HPDE6-E6E7 (cell line): ENCODE measurements around the gene R3HDM1.
"Not testable (repeated sequence)": the region's sequence is repeated elsewhere in the genome, so short reads cannot be mapped to it uniquely, and the experiment has no call there.

Source experiments
- DNase-seq: peaks from one replicate; pipeline ENCODE4 v3.0.0; 2011; ENCODE audit warnings: missing footprints; ENCODE audit errors: extremely low spot score

Gene R3HDM1

DNA sequence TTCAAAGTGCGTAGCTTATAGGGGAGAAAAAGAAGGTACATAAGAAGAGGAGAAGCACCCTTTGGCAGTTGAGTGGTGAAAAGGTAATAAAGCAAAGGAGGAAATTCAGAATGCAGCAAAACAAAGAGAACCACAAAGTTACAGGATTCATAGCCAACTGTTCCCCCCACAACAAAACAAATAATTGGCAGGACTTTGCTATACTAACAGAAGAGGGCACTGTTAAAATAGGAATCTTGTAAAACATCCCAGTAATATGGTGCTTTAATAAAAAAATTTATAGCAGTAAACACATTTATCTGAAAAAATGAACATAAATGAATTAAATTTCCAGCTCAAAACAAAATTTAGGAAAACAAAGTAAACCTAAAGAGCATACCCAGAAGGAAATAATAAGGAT is 42.3 kb downstream of the R3HDM1 start:
- DNase-seq = no peak

GRCh38 chr2:135581282-135581681 is 50.0 kb downstream of the R3HDM1 start:
- DNase-seq = no peak

DNA sequence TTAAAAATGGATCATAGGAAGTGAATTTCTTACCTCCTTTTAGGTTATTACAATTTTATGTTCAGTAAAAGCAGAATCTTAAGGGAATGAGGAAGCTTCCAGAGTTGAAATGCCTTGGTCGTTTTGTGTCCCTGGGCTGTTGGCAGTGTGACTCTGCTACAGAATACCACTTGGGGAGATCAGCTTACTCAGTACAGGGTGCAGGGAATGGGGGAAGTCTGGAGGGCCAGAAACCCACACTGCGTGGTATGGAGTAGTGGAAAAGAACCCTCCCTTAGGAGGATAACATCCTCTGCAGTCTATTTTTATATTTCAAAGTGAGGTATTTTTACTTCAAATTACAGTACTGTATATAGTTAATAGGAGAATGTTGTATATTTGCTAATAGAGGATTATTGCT is 51.1 kb downstream of the R3HDM1 start:
- no peak for DNase-seq

DNA sequence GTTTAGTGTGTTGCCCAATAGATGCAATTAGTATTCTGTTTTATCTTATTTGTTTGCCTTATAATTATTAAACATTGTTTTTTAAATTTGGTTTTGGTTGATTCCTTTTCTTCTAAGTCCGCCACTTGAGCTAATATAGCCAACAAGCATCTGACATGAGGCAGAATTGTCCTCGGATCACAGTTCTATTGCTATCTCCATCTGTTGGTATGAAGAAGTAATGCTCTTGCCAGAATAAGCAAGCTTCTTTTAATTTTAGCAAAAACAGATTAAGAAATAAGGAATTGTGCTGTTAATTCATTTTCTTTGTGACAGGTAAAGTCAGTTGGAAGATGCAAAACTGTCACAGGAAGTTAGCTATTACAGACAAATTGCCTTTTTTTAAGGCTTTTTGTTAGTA is 54.3 kb downstream of the R3HDM1 start:
- DNase-seq = no peak

GRCh38 chr2:135586148-135586547 is 54.9 kb downstream of the R3HDM1 start:
- no peak for DNase-seq

DNA sequence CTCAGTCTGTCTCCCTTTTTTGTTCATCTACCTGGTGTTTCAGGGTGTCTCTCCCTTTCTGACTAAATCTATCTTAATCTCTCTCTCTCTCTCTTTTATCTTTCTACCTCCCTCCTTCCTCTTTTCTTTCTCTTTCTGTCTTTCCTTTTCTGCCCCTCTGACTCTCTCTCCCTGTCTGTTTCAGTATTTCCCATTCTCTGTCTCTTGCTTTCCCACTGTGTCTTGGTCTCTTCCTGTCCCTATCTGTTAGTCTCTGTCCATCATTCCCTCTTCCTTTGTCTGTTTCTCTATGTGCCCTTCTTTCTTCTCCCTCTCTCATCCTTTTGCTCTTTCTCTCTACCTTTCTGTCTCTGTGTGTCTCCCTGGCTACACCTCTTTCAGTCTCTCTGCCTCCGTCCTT is 56.7 kb downstream of the R3HDM1 start:
- DNase-seq = no peak

DNA sequence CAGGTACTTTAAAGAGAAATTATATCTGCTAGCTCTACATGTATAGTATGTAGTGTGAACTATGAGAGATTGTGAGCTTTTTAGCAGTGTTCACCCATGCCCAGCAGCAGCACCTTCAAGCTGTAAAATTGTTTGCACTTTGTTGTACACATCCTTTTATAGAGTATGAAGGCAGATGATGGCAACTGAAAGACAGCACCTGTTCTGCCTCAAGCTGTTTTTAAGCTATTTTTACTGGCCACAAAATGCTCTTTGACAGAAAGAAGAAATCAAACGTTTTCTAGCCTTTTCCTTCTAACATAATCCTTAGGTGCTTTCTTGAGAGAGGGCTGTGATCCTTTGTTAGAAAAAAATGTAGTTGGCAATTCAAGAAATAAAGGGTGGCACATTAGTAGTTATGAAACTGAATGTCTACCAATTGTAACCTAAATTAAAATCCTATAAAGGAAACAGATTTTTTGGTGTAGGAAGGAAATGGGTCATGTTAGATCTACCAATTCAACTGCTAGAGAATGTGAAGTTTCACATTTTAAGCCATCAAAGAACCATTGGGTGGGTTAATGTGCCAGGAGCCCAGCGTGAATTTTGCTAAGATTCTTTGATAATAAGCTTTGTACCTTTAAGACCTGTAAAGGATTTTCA is 59.5 kb downstream of the R3HDM1 start:
- no peak for DNase-seq

DNA sequence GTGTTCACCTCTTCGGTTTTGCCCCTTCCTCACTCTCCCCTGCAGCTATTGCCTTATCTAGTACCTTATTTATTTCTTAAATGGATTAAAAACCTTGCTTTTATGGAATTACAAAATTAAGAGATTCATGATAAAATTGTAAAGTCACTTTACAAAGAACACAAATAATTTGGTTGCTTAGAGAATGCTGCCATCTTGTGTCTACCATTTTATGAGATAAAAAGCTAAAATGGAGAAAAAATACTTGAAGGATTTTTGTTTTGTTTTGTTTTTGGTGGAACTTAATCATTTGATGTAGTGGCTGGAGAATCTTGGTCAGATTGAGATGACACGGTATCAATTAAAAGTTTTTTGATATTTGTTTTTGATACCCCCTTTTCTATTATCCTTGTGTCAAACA is 69.6 kb downstream of the R3HDM1 start:
- DNase-seq = no peak

DNA sequence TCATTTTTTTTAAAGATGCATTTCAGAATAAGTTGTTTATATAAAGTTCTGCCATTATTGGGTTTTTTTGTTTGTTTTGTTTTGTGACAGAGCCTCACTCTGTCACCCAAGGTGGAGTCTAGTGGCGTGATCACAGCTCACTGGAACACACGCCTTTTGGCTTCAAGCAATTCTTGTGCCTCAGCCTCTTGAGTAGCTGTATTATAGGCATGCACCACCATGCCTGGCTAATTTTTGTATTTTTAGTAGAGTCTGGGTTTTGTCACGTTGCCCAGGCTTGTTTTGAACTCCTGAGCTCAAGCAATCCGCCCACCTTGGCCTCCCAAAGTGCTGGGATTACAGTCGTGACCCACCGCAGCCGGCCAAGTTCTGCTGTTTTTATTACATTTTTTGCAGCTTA is 72.3 kb downstream of the R3HDM1 start:
- no peak for DNase-seq

DNA sequence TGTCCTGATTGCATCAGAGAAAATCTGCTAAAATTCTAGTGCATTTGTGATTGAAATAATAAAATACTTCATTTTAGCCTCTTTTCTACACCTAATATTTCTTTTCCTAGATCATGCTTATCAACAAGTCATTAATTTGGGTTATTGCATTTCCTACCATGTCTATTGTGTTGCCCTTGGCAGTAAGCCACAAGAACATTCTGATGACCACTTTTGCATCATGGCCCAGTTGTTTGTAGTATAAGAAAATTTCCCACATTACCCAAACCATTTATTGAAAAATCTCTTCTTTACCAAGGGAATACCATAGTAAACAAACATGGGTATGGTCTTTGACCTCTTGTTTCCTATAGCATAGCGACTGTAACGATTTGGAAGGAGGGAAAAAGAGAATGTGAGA is 76.3 kb downstream of the R3HDM1 start:
- DNase-seq = no peak

- no peak for DNase-seq
These were observed 81.0 kb downstream of the R3HDM1 start for GRCh38 chr2:135612319-135612718.

GRCh38 chr2:135615404-135615803 is 84.1 kb downstream of the R3HDM1 start:
- no peak for DNase-seq

GRCh38 chr2:135617501-135618015 is 86.3 kb downstream of the R3HDM1 start:
- DNase-seq = no peak

DNA sequence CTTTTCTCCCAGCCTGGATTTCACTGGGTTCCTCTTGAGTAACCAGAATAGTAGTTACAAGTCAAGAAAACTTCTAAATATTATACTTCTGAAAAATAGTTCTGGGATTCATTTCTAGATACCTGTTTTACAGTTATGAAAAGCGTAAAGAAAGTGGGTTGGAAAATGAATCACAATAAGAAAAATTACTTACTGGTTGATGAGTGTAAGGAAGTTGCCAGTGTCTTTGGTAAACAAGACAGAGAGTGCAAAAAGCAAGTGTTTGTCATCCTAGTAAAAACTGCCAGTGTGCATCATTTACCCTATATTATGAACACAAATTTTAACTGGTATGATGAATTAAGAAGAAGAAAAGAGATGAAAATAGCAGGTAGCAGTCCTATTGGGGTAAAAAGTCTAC is 88.9 kb downstream of the R3HDM1 start:
- no peak for DNase-seq

DNA sequence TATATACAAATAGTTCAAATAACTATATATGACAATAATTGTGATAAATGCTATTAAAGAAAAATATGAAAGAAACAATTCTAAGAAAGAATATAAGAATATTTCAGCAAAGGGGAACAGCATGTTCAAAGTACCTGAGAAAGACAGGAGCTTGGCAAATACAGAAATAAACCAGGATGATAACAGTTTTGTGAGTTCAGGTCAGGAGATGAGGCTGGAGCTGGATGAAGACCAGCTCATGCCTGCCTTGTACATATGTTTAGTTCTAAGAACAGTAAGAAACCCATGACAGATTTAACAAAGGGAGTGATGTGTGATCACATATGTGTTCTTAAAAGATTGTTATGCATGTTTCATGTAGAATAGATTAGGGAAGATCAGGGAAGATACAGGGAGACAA is 98.2 kb downstream of the R3HDM1 start:
- DNase-seq = no peak

DNA sequence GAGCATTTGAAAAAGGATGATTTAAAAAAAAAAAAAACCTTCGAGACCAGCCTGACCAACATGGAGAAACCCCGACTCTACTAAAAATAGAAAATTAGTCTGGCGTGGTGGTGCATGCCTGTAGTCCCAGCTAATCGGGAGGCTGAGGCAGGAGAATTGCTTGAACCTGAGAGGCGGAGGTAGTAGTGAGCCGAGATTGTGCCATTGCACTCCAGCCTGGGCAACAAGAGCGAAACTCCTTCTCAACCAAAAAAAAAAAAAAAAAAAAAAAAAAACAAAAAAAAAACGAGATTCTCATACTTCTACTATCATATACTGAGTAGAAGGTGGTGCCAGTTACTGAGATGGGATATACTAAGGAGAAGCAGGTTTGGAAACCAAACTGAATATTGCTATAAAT is 98.8 kb downstream of the R3HDM1 start:
- DNase-seq = not testable (repeated sequence)

- DNase-seq = no peak
These were observed 99.2 kb downstream of the R3HDM1 start for GRCh38 chr2:135630488-135630887.

DNA sequence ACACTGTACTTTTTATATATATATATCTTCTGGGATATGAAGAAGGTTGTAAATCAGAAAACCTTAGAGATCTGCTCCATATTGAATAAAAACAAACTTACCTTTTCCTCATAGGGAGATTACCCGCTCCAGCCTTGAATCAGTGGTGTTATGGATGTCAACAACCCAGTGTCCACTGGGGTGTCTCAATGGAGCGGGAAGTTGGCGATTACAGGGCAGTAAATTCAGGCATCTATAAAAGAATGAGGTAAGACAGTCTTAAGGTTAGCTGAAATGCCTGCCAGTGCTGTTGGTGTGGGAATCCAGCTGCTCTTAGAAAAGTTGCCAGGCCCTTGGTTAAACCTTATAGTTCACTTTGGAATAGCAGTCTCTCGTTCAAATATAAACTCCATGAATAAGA is 102.3 kb downstream of the R3HDM1 start:
- no peak for DNase-seq

DNA sequence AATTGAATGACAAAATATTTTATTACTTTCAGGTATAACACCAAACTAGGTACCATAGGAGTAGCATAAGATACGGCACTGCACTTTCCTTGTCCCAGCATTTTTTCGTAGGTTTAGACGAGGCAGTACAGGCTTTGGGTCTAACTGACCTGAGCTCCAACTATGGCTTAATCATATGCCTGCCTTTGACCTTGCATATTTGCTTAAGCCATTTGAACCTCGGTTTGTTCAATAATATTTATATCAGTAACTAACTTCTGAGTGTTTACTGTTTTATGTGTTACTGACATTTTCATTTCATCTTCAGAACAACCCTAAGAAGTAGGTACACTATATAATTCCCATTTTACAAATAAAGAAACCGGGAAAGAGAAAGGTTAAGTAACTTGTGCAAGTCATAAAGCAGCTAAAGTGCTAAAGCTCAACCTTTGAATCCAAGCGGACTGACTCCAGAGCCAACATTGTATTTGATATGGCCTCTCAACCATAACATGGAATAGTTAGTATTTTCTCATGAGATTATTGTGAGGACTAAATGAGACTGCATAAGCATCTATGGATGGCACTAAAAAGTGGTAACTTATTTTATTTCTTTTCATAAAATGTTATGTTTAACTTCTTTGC is 104.0 kb downstream of the R3HDM1 start:
- DNase-seq = no peak

GRCh38 chr2:135636982-135637381 is 105.7 kb downstream of the R3HDM1 start:
- no peak for DNase-seq

GRCh38 chr2:135637456-135638087 is 106.3 kb downstream of the R3HDM1 start:
- no peak for DNase-seq

DNA sequence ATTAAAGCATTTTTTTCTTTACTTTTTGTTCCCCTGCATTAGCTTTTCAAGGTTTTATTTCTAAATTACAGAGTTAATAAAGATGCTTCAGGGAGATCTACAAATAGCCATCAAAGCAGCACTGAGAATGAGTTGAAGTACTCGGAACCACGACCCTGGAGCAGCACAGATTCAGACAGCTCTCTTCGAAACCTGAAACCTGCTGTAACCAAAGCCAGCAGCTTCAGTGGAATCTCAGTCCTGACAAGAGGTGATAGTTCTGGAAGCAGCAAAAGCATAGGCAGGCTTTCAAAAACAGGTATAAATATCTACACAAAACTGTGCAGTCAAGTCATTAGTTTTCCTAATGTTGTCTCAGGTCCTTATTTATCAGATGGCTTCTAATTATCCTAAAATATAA is 107.5 kb downstream of the R3HDM1 start:
- DNase-seq = no peak
